GM04504 (cell line): Measurements from ENCODE around the gene LIX1.

Experiments used
- DNase-seq: peaks from one replicate; pipeline ENCODE4 v3.0.0-alpha.2; 2012; ENCODE audit warnings: low read depth

LIX1 gene

DNA sequence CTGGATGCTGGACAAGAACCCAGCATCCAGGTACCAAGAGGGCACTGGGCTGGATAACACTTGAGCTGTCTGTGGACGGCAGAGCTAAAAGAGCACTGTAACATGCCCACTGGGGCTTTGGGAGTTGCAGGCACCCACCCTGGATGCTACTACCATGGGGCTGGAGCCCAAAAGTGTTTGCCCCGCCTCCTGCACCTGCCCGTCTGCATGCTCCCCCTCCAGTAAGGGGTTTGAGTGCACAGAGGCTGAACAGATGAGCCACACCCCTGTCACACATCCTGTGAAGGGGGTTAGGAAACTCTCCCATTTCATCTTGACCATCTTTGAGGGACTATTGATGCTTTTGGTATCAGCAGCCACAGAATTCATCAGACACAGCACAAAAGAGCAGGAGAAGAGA is 69.0 kb downstream of the LIX1 start:
- no peak for DNase-seq

- no peak for DNase-seq
Observed at GRCh38 chr5:97072696-97073095, 69.7 kb downstream of the LIX1 start.

- no peak for DNase-seq
Observed at GRCh38 chr5:97071993-97072392, 70.4 kb downstream of the LIX1 start.

DNA sequence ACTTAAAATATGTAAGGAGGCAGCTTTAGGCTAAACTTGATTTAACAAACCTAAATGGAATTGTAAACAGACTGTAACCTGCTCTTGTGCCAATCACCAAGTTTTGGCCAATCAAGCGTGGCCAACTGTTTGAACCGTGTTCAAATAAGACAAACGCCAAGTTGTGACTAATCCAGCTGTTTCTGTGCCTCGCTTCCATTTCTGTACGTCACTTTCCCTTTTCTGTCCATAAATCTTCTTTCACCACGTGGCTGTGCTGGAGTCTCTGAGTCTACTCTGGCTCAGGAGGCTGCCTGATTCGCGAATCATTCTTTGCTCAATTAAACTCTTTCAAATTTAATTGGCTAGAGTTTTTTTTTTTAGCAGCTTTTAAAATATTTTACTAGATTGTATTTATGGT is 71.3 kb downstream of the LIX1 start:
- DNase-seq, result peak; percentile 60

- DNase-seq, result no peak
Observed at GRCh38 chr5:97070234-97070633, 72.2 kb downstream of the LIX1 start.

- no peak for DNase-seq
Observed at GRCh38 chr5:97067296-97067850, 75.0 kb downstream of the LIX1 start.

GRCh38 chr5:97065475-97065874 is 76.9 kb downstream of the LIX1 start:
- DNase-seq, result no peak

- no peak for DNase-seq
Observed at GRCh38 chr5:97063251-97063650, 79.2 kb downstream of the LIX1 start.

GRCh38 chr5:97062046-97062445 is 80.4 kb downstream of the LIX1 start:
- no peak for DNase-seq

DNA sequence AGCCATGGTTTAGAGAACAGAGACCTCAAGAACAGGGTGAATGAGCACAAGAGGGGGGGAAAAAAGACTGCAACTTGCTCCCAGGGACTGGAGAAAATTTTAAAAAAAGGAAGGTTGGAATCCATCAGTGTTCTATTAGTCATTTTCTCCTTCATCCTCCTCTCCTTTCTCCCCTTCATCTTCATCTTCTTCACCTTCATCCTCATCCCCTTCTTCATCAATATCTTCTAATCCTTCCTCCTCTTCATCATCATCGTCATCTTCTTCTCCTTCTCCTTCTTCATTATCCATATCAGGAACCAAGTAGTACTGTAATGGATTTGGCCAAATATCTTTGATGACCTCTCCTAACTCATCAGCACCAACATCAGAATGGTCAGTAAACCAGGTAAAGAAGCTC is 86.1 kb downstream of the LIX1 start:
- DNase-seq, result no peak

DNA sequence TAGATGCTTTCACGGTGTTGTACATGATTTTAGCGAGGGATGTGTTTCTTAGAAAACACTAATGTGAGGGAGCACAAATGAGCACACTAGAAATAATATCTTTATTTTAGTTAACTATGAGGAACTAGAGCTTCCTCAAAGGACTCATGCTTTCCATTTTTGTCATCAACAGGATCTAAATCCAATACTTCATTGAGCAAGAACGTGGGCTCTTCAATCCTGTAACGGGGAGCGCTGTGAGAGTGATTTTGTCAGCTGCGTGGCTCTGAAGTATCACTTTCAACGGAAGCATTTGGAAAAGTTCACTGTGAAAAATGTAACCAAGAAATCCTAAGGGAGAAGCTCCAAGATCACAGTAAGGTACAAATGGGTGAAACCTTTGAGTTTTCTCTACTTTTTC is 93.2 kb downstream of the LIX1 start:
- no peak for DNase-seq

DNA sequence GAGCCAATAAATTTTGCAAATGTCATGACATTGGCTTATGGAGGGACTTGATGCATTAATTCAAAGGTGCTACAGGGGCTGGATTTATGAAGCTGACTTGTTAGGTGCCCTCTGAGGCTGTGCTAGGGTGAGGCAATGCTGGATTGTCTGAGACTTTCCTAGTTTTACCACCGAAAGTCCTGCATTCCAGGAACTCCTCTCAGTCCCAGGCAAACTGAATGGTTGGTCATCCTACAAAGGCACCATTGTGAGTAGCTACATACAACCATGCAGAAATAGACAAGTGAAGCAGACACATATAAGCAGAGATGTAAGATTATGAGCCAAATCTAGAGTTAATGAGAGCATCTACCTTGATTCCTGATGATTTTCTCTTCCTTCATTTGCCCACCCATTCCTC is 95.3 kb downstream of the LIX1 start:
- no peak for DNase-seq

DNA sequence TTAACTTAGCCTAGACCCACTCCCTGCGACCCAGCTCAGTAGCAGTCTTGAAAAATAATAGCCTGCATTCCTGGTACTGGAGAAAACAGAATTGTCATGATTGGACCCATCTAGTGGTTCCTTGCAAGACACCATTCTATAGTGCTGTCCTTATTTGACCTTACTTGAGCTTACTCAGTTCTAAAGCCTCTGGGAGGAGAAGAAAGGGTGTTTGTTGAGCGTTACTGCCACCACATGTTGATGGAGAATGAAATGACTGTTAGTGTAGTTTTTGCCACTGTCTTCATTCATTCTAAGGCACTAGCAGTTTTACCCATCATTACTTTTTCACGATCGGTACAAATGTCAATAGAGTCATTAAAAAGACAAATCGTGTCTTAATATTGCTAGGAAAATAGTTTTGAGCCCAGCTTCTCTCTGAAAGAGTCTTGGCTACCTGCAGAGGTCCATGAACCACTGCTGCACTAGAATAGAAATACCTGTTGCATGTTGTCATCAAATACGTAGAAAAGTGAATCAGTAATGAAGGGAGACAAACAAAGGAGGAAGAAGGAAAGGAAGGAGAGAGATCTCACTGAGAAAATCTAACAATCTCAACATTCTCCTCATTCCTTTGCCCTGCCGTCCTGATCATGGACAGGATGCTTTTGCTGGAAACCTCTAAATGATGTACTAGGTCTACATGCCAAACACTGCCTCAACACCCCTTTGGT is 96.0 kb downstream of the LIX1 start:
- DNase-seq, result peak; percentile 16

- no peak for DNase-seq
Observed at GRCh38 chr5:97044052-97044451, 98.4 kb downstream of the LIX1 start.

GRCh38 chr5:97043511-97043910 is 98.9 kb downstream of the LIX1 start:
- no peak for DNase-seq

- no peak for DNase-seq
Observed at GRCh38 chr5:97042996-97043395, 99.4 kb downstream of the LIX1 start.
